A673 (cell line): ENCODE measurements around the gene PGAP3. TPM values are rescaled to one million over a fixed set of nuclear protein-coding genes. Genes with fewer than 3 reads are reported as not detected.

Experiments
- BruUV-seq: library from RNA; stranded (reverse); fragments of 400-500 nt; replicated peaks from 2 replicates; lab custom pipeline; 2021; lab: Mats Ljungman, UMichigan
- CTCF ChIA-PET: fragments of 300-600 bp; sonication (Branson Sonifier 250); formaldehyde crosslinking; loops from one replicate; lab custom pipeline; 2022; ENCODE audit warnings: antibody characterized with exemption; lab: Charles Lee
- POLR2A ChIA-PET: fragments of 300-600 bp; sonication (Branson Sonifier 250); formaldehyde crosslinking; loops from one replicate; lab custom pipeline; 2022; ENCODE audit warnings: antibody characterized with exemption; ENCODE audit not compliant: low non-redundant PET; lab: Charles Lee
- DNase-seq: peaks from one replicate; pipeline ENCODE4 v3.0.0-alpha.2; 2015; ENCODE audit warnings: low spot score
- H3K27ac ChIP-seq: fragments of 200-600 bp; sonication (generic); 2 replicates; pipeline ENCODE4 v1.5.1; 2016; ENCODE audit warnings: mixed run types, low read depth, mild to moderate bottlenecking, mixed read lengths, antibody characterized with exemption, low read length; ENCODE audit not compliant: poor library complexity, severe bottlenecking
- H3K27me3 ChIP-seq: fragments of 200-600 bp; sonication (generic); replicated peaks from 2 replicates; pipeline ENCODE4 v1.6.1; 2017; ENCODE audit warnings: mixed run types, low read depth, mild to moderate bottlenecking, mixed read lengths, antibody characterized with exemption, low read length; ENCODE audit not compliant: insufficient read depth, poor library complexity
- H3K36me3 ChIP-seq: fragments of 200-600 bp; sonication (generic); 2 replicates; pipeline ENCODE4 v1.6.1; 2016; ENCODE audit warnings: mixed run types, mild to moderate bottlenecking, mixed read lengths, antibody characterized with exemption, low read length; ENCODE audit not compliant: insufficient read depth, poor library complexity, severe bottlenecking
- H3K4me1 ChIP-seq: fragments of 200-600 bp; sonication (generic); 2 replicates; pipeline ENCODE4 v1.6.1; 2017; ENCODE audit warnings: mixed run types, mild to moderate bottlenecking, mixed read lengths, antibody characterized with exemption, low read length; ENCODE audit not compliant: insufficient read depth, poor library complexity, severe bottlenecking
- H3K4me3 ChIP-seq: fragments of 200-600 bp; sonication (generic); 2 replicates; pipeline ENCODE4 v1.5.1; 2016; ENCODE audit warnings: low read depth, mixed run types, mild to moderate bottlenecking, mixed read lengths, low read length; ENCODE audit not compliant: poor library complexity, severe bottlenecking
- H3K9me3 ChIP-seq: fragments of 200-600 bp; sonication (generic); 2 replicates; pipeline ENCODE4 v1.6.1; 2016; ENCODE audit warnings: mixed run types, low read depth, mild to moderate bottlenecking, mixed read lengths, antibody characterized with exemption, low read length; ENCODE audit not compliant: poor library complexity, severe bottlenecking
- EZH2 ChIP-seq: fragments of 200-600 bp; sonication (generic); IDR thresholded peaks from 2 replicates; pipeline ENCODE4 v1.6.1; 2017; ENCODE audit warnings: borderline replicate concordance, low read depth, mild to moderate bottlenecking, mixed read lengths, antibody characterized with exemption, low read length; ENCODE audit not compliant: poor library complexity, severe bottlenecking
- intact Hi-C: fragments of 100-400 bp; cut with micrococcal nuclease; formaldehyde crosslinking; loops from one replicate; pipeline ENCODE4 v1.10.0; 2022; ENCODE audit not compliant: unreplicated experiment
- total RNA-seq: library from RNA; stranded (reverse); gene quantifications from 2 replicates; pipeline ENCODE4 v1.2.3, GENCODE V29; 2021
- TF ChIP-seq, protein P1 (sequence below): fragments of 300-800, 200-600 bp; sonication (generic); conservative IDR thresholded peaks from 2 replicates; pipeline ENCODE4 v1.5.1; 2017; ENCODE audit warnings: low read depth, mild to moderate bottlenecking, antibody characterized with exemption, low read length, moderate library complexity, mixed read lengths

PGAP3 gene
- total RNA-seq, 1 experiment from 2014 or later = 3.6 TPM

DNA sequence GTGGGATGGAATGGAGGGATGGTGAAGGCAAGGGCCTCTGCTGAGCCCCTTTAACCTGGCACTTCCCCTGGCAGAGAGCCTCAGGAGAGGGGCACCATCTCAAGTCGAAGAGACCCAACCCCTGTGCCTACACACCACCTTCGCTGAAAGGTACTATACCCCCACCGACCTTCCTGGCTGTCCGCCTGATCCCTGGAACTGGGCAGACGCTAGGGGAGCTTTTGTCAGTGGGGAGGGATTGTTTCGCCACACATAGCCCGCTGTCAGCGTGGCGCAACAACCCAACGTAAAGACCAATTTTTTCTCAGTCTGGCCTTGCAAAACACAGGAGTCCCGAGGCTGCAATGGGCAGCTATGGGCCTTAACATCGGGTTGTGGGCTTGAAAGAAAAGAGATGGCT lies 58.0 kb downstream of the PGAP3 start:
- H3K27ac ChIP-seq = no peak overlapping the region
- intact Hi-C loops = no loop called here
- no peaks in the 10 kb centered on the region for H3K36me3 ChIP-seq
- no peak overlapping the region for H3K4me3 ChIP-seq
- no peaks in the 10 kb centered on the region for H3K9me3 ChIP-seq
- ChIA-PET POLR2A (no interaction called here), CTCF (no interaction called here)
- peaks cover 6% of the 10 kb centered on the region for H3K4me1 ChIP-seq
- no peak for DNase-seq
- BruUV-seq = no TSS peak
- no peaks in the 10 kb centered on the region for H3K27me3 ChIP-seq
- TF ChIP-seq, protein P1, sequence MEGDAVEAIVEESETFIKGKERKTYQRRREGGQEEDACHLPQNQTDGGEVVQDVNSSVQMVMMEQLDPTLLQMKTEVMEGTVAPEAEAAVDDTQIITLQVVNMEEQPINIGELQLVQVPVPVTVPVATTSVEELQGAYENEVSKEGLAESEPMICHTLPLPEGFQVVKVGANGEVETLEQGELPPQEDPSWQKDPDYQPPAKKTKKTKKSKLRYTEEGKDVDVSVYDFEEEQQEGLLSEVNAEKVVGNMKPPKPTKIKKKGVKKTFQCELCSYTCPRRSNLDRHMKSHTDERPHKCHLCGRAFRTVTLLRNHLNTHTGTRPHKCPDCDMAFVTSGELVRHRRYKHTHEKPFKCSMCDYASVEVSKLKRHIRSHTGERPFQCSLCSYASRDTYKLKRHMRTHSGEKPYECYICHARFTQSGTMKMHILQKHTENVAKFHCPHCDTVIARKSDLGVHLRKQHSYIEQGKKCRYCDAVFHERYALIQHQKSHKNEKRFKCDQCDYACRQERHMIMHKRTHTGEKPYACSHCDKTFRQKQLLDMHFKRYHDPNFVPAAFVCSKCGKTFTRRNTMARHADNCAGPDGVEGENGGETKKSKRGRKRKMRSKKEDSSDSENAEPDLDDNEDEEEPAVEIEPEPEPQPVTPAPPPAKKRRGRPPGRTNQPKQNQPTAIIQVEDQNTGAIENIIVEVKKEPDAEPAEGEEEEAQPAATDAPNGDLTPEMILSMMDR = no peak
- no peak for TF ChIP-seq EZH2

DNA sequence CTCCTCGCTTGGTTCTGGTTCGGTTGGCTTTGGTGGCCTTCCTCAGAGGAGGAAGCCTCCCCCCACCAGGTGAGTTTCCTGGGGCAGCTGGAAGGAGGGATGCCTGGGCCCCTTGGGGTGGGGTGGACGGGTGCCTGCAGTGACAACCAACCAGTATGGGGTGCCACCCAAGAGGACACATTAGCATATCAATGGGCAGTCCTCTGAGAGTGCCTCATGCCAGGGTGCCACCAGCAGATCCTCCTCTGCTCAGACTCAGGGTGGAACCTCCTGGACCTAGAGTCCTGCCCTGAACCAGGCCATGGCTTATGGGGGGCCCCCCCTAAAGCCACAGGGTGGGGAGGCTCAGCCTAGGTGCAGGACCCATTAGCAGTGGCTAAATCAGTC lies 58.4 kb downstream of the PGAP3 start:
- H3K36me3 ChIP-seq = no peaks in the 10 kb centered on the region
- ChIA-PET CTCF (no interaction called here), POLR2A (no interaction called here)
- no peak overlapping the region for H3K4me3 ChIP-seq
- H3K4me1 ChIP-seq = peaks cover 6% of the 10 kb centered on the region
- no peak for DNase-seq
- intact Hi-C loops = no loop called here
- H3K9me3 ChIP-seq = no peaks in the 10 kb centered on the region
- no peak for TF ChIP-seq EZH2
- TF ChIP-seq, protein P1 = no peak
- no TSS peak for BruUV-seq
- H3K27ac ChIP-seq = no peak overlapping the region
- no peaks in the 10 kb centered on the region for H3K27me3 ChIP-seq

DNA sequence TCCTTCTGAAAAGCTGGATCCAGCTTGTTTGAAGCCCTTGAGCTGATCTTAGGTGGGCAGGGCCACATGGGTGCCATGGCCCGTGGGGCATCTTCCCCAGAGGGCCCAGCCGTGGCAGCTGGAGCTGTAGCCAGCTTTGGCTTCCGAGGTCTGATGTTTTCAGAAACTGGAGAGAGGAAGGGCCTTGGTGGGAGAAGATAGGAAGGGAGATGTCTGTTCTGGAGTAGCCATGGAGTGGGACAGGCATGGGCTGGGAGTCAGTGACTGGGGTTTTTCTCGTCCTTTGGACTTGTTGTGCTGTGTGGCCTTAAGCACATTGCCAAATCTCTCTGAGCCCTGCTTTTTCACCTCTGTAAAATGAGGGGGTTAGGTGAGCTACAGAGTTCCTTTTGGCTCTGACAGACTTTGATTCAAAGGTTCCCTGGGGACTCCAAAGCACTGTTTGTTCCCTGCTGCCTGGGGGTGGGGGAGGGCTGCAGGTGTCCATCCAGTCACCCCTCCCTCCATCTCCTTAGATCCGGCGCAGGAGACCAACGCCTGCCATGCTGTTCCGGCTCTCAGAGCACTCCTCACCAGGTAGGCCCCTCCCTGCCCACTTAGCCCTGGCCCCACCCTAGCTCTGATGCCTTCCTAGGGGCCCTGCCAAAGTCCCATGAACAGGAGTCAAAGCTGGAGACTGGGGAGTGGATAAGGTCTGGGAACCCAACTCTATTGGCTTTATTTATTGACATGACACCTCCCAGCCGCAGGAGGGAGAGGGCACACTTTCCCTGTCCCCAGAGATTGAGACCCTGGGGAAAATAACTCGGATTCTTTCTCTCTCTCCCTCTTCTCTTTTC lies 59.0 kb downstream of the PGAP3 start:
- no peak for DNase-seq
- CTCF ChIA-PET = interaction anchor here (0.6 kb wide), 1 partner anchor 52 kb away, joined by 3 read pairs; no protein-coding TSS in a partner anchor
- Histone ChIP-seq H3K4me1 (peaks cover 6% of the 10 kb centered on the region), H3K4me3 (no peak overlapping the region), H3K27me3 (no peaks in the 10 kb centered on the region), H3K36me3 (no peaks in the 10 kb centered on the region), H3K9me3 (no peaks in the 10 kb centered on the region), H3K27ac (no peak overlapping the region)
- TF ChIP-seq, protein P1 = no peak
- TF ChIP-seq EZH2 = no peak
- POLR2A ChIA-PET = interaction anchor here (0.6 kb wide), 1 partner anchor 17 kb away, joined by 3 read pairs; no protein-coding TSS in a partner anchor
- intact Hi-C loops = no loop called here
- BruUV-seq = no TSS peak
